Dermis blood vessel endothelial cell (primary cell): ENCODE measurements around the gene REV1. TPM values are rescaled to one million over a fixed set of nuclear protein-coding genes. Genes with fewer than 3 reads are reported as not detected.

Source experiments
- DNase-seq: peaks from one replicate; pipeline ENCODE4 v3.0.0; 2010
- total RNA-seq: library from RNA; depleted of rRNA; stranded (reverse); fragments of >200 nt; gene quantifications from 2 replicates; pipeline ENCODE4 v1.2.3, GENCODE V29; 2014

Gene REV1
- total RNA-seq, 1 donor from 2014 or later: 47.1 TPM

DNA sequence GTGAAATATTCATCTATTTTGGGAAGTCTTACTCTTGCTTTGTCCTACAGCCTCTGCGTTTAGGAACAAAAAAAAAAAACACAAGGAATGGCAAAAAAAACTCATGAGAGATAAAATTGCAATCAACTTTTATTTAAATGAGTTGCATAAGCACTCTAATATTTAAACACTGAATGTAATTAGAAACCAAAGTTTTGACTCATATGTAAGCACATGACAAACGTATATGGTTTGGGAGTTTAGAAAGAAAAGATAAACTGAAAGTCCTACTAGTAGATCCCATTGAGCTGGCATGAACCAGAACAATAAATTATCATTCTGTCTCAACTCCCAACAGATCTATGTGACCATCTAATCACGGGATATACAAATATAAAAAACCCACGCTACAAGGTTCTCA lies 44.8 kb downstream of the REV1 start:
- DNase-seq: no peak

DNA sequence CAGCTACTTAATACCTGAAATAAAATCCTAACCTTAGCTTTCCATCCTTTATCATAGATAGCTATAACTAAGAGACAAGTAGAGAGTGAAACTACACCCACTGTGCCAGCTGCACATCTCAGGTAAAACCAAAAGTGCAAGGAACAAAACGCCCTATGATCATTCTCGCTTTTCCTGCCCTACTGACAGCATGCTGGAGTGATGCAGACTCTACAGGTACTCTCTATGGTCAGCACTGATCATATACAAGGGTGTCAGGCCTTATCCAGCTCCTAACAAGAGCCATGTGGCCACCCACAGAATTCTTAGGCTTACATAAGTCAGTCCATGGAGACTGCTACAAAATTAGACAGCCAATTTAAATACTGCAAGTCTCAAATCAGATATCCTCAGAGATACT lies 45.6 kb downstream of the REV1 start:
- DNase-seq: no peak

DNA sequence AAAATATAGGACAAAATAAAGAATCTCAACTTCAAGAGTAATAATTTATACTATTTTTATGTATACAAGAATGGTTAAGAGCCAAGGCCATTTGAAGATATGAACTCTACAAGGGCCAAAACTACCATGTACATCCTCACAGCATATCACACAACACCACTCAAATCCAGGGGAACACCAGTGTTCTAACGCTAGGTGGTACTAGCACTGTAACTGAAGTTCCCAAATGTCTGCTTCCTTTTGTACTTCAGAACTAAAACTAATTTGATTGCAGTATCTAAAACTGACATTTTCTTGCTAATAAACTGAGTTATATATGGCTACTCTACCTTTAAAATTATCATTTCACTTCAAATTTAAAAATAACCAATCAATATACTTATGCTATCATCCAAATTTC lies 47.0 kb downstream of the REV1 start:
- peak; percentile 55 for DNase-seq

DNA sequence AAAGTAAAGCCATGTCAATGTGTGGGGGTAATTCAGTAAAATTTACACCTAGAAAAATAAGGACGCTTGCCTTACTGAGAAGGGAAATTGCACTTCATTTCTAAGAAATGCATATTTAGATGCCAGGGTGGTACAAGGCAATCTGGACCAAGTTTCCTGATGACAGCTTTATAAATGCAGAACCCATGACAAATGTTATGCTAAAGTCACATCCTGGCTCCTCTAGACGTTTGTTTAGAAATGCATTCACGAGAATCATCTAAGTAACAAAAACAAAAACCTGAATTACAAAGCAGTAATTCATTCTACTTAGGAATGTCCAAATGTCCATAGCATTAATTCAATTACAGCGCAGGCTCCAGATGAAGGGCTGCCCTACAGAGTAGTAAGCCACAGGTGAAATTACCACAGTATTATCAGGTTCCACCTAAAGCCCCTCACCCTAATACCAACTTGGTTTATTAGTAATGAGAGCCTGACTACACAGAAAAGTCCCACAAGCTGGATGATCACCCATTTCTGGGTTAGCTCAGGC lies 49.8 kb downstream of the REV1 start:
- DNase-seq: no peak

DNA sequence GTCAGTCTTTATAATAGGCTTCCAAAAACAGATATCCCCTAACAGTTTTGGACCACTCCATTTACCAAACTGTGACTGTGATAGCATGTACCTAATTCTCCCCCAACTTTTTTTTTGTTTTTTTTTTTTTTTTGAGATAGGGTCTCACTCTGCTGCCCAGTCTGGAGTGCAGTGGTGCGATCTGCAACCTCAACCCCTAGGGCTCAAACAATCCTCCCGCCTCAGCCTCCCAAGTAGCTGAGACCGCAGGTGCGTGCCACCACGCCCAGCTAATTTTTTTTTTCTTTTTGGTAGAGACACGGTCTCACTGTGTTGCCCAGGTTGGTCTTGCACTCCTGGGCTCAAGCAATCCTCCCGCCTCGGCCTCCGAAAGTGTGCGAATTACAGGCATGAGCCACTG lies 52.9 kb downstream of the REV1 start:
- DNase-seq: no peak

DNA sequence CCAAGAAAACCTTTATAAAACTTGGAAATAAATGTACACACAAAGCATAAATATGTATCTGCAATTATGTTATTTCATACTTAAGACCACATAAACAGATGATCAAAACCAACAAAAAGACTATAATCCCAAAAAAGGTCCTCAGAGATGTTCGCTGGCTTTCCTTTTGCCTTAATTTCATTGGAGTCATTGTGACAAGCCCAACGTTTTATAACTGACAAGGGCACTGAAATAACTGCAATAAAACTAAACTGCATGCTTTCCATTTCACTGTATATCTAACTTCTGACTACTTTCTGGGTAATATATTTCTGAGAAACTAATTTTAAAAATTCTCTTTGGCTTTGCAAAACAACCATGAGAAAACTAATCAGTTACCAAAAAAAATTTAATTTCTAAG lies 56.5 kb downstream of the REV1 start:
- no peak for DNase-seq

DNA sequence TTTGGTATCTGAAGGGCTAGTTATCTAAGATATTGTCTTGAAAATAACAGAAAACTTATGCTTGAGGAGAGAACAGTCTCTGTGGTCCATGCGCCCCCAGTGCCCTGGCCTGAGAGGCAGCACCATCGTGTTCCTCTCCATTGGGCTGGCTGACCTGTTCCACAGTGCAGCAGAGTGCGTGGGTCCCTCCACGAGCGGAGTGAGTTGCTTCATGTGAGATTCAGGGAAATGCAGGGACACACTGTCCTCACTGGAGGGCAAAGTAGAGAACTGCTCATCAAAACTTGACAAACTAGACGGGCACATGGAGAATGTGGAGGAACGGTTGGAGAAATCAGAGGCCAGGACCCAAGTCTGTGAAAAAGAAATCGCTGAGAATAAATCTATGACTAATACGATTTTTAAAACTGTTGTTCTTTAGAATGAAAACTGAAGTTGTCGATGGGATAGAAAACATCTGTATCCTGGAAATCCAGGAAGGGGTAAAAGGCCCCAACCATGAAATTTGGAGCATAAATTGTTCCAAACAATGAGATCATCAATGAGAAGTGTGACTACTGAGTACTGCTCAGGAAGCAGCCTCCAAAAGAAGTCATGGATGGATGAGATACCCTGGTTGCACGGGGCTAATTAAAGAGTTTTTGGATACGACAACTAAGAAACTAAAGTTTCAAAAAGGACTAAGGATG lies 58.1 kb downstream of the REV1 start:
- DNase-seq: peak; percentile 24

DNA sequence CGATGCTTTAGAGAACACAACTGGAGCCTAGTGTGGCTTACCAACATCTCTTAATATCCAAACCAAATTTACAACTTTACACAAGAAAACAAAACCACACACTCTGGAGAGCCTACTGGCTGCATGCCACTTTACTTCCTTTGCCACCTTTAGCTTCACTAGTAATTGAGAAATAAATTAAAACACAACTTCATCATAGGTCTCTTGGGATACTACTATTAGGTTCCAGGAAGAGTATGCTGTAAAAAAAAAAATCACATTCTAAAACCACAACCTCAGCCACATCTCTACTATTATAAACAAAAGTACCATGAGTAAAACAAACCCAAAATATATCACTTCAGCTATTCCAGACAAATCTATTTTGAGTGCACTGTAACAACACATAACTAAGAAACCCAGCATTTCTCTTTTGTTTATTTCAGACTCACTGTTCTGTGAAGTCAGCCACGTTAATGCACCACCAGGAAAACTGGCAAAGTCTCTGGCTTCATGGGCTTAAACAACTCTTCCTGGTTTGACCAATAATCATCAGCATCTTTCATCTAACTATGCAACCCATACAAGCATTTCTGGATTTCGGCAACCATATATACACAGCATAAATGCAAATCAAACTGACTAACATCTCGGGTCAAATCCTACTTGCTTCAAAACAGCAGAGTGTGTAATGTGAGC lies 59.1 kb downstream of the REV1 start:
- no peak for DNase-seq

DNA sequence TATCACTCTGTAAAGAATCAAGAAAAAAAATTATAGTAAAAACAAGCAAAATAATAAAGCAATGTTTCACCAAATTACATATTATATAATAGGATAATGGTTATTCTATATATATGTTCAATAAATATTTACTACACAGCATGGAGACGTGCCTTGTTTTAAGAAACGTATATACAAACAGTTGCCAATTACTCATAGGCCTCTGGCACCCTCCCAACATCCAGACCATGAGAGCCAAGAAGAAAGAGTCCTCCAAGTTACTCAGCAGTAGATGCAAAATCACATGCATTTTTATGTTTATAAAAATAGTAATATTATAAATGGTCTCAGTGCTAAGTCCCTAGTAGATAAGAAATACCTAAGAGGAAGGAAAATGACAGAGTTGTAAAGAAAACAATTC lies 64.8 kb downstream of the REV1 start:
- DNase-seq: peak; percentile 91

DNA sequence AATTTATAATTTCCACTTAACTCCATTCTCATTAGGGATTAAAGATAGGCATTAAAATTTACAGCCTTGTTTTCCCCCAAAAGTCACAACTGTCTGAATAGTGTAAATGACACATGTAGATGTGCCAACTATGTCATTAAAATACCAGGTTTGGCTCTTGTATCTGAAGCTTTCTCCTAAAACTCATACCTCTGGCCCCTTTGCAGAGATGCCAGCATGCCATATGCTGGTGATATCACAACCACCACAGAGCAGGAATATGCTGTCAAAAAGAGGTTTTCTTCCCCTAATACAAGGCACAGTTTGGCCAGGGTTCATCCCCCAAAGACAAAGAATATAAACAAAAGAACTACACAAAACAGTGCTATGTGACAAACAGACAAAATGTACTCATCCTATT lies 65.4 kb downstream of the REV1 start:
- DNase-seq: no peak

DNA sequence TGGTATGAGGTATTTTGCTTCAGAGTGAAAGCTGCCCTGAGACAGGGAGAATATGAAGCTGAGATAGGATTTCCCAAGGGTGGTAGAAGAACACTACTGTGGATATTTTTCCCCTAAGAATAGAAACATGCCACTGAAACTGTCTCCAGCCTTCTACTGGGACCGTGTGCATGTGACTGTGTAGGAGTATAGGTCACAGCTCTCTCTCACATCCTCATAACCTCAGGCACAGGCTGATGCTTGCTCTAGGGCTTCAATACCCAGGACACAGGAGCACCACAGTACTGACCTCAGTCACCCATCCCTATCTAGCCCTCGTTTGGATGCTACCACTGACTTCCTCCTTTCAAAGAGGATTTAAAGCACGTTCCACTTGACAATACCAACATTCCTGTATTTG lies 67.2 kb downstream of the REV1 start:
- DNase-seq: no peak

DNA sequence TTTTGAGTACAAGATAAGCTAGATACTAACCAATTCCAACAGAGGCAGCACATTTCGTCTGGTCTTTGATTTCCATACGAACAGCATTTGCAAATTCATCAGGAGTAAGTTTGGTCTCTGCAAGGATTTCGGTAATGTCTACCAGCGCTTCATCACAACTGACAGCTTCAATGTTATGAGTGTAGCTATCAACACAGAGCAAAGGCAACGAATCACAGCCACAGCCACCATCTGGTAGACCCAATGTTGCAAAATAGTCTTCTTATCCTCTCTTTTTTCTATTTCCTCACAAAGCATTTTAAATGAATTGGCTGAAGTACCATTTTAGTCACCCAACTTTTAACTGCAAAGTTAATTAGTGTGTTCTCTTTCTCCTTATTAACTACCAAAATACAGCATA lies 68.3 kb downstream of the REV1 start:
- DNase-seq: no peak

DNA sequence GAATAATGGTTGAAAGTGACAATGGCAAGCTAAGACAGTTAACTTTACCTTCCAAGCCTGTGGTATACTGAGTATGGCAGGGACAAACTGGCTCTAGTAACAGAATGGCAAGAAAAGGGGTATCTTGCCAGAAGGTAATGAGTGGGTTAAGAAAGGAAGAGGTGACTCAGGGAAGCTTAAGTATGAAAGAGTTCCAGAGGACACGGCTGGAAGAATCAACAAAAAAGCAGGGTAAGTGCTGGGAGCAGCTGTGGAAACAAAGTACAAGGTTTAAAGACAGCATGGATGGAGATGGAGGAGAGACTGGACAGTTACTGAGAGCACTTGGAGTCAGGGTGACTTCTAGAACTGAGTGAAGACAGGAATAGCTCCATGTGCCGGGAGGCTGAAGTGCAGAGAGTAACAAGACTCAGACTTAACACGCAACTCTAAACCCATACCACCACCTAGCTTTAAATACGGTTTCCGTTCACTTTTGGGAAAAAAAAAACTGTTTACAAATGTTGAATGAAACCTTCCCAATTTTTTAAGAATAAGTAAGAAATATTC lies 69.0 kb downstream of the REV1 start:
- DNase-seq: peak; percentile 54

DNA sequence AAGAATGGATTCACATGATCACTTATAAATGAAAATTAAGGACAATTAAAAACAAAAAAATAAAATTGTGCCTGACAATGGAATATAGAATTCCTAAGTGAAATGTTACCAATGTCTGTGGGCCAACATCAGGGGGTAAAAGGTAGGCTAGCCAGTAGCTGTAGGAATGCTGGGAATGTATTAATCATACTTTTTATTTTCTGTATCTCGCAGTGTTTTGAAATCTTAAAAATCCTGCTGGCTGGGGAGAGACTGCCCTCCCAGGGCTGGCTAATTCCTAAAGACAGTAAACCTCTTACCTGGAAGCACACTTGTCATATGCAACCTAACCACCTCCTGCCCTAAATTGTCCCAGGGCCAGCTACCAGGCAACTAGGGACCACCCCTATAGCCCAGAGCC lies 69.8 kb downstream of the REV1 start:
- no peak for DNase-seq

DNA sequence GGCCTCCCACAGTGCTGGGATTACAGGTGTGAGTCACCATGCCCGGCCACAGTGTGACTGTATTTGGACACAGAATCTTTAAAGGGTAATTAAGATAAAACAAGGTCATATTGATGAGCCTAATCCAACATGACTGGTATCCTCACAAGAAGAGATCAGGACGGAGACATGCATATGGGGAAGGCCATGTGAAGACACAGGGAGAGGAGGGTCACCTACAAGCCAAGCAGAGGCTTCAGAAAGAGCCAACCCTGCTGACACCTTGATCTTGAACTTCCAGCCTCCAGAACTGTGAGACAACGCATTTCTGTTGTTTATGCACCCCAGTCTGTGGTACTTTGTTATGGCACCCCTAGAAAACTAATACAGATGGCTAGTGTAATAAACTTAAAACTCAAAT lies 72.4 kb downstream of the REV1 start:
- no peak for DNase-seq

DNA sequence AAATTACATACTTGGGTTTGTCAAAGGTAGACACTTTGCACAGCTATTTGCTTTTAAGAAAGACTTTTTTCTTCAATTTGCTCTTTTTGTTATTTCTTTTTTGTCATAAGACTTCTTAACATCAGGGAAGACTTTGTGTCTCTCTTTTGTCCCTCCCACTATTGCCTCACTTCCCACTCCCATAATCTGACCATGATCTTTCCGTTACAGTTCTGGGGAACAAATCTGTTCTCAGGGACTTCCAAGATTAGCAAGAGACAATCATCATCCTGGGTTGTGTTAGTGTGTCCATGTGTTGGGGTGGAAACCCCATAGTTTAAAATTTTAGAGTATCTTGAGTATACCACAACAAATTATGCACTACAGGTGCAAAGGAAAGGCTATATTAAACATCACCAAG lies 75.3 kb downstream of the REV1 start:
- no peak for DNase-seq

DNA sequence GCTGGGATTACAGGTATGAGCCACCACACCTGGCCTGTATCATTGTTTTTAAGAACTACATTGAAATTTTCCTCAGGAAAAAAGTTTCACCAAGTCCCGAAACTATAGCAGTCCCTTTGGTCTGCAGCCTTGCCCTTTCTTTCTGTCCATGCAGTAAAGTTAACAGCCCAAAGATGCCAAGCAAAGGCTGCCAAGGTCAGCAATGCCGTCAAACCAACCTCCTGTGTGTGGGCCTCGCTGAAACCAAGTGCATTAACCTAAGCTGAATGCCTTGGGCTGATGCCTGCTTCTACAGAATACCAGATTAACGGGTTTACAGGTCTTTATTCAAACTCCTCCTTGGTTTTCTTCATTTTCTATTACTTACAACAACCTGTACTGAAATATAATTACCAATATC lies 79.5 kb downstream of the REV1 start:
- DNase-seq: no peak

DNA sequence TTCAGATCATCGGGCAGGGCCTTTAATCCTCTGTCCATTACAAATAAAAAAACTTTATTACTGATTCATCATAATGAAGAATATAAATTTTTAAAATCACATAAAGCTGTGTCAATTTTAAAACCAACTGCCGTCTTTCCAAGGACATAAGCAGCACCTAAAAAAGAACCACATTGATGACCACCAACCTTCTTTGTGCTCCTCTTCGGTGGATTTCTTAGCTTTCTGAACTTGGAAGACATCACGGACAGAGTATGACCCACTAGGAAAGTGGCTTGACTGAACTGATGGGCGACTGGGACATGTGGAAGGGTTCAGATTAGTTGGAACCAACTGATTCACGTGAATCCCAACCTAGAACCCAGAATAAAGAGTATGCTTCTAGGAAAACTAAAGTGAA lies 83.7 kb downstream of the REV1 start:
- no peak for DNase-seq

DNA sequence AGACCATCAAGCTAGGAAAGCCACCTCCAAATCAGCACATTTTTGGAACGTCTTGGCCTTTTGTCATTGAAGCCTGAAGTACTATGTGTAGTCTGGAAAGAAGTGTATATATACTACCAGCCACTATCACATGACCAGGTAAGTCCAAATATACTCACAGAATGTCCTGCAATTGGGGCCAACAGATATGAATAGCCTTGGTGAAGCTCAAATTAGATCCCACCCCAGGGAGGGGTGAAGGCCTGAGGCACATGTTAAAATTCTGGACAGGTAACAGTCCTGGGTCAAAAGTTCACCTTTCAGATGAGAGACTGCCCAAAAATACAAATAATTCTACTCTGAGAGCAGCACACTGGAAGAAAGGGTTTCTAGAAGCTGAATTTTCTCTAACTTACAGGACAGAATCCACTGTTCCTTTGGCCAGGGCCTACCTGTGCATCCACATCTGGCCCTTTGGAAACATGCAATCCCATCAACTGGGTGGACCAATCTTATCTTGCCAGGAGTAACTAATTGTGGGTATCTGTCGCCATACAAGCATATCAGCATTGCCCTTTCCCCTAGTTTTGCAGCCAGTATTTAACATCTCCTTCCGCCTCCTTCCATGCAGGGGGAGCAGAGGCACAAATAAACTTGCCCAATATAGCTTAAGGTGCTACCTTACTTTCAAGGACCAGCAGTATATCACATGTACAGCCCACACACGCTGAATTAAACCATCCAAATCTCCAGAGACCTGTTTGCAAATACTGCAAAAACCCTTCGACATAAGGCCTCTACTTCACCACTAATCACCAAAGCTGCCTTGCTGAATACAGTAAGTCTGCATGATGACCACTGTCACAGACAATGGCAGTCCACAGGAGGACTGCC lies 84.8 kb downstream of the REV1 start:
- no peak for DNase-seq

DNA sequence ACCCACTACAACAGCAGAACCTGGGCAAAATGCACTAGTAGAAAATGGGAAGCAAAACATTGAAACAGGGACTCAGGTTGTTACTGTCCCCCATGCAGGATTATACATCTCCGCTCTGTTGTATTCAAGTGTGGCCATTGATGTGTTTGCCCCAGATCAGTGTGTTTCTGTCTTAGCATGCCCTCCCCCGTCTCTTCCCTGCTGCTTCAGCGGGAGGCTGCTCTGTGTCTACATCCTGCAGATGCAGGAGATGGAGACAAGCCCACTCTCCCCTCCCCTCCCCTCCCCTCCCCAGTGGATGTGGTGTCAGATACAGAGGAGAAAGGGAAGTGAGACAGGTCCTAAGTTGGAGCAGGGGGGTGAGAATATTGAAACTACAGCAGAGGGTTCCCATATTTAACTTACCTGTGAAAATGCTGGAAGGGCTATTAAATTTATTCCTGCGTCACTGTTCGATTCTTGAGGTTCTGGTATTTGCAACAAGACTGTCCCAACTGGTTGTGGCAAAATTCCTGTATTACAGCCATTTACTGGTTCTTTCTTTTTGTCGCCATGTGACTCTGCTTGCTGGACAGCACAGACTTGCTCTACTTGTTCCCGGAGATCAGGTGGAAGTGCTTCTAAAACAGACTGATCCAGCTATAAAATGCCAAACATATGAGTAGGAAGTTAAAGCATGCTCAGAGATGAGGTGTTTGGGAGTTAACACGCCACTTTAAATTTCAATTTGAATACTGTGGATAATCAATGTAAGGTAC lies 85.6 kb downstream of the REV1 start:
- no peak for DNase-seq

DNA sequence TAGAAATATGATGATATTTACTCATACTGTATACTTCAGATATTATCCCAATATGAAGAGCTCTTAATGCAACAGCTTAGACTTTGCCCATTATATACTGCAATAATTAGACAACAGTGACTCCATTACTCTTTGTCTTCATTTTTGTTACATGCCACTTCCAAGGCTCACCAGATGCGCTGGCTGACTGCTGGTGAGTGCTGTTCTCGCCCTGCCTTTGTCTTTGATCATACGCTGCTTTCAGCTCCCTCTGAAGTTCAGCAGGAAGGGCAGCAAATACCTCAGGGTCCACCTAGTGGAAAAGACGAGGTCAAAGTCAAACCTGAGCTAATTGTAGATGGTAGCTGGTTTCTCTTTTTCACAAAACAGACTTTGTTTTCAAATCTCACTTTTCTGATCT lies 86.3 kb downstream of the REV1 start:
- peak; percentile 35 for DNase-seq

DNA sequence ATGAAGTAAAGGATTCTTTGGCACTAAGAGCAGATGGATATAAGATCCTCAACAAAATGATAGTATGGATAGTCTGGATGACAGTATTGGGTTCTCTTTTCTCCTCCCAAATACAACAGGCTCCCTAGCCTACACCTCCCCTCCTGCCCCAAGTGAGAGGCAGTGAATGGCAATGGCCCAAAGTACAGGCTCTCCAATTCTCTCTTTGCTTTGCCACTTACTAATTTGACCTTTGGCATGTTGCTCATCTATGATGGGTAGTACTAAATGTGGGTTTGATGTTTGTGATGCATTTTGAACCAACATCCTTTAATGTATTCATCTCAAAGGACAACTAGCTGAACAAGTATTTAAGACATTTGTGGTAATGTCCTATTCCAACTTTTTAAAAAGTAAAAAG lies 86.7 kb downstream of the REV1 start:
- no peak for DNase-seq
